Measurements from ENCODE around the gene USP53. TPM values are rescaled to one million over a fixed set of nuclear protein-coding genes. Genes with fewer than 3 reads are reported as not detected.
"Not testable (repeated sequence)": the region's sequence is repeated elsewhere in the genome, so short reads cannot be mapped to it uniquely, and the experiment has no call there.

Gene USP53
- total RNA-seq, 1 donor = 6.2 TPM

DNA sequence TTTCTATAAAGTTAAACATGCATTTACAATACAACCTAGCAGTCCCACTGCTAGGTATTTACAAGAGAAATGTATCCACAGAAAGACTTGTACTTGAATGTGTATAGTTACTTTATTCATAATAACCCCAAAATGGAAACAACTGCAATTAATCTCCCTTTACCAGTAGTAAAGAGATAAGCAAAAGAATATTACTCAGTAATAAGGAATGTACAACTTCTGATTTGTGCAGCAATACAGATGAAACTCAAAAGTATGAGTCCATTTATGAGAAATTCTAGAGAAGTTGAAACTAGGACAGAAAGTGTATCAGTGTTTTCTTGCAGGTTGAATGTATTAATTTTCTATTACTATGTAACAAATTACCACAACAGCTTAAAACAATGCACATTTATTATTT lies 15.2 kb downstream of the USP53 start:
- no peak for DNase-seq (ENCODE audit: low read depth in 2 of 3, low spot score in 2 of 3)

DNA sequence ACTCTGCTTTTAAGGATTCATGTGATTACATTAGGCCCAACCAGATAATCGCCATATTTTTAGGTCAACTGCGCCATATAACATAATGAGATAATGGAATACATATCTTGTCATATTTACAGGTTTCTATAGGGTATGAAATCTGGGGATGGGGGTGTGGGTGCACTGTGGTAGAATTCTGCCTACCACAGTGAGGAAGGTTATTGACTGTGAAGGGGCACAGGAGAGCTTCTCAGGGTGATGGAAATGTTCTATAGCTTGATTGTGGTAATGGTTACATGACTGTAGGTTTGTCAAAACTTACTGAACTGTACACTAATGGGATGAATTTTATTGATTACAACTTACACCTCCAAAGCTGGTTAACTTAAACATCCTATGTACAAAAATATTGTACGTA lies 15.9 kb downstream of the USP53 start:
- no peak for DNase-seq (ENCODE audit: low read depth in 2 of 3, low spot score in 2 of 3)

DNA sequence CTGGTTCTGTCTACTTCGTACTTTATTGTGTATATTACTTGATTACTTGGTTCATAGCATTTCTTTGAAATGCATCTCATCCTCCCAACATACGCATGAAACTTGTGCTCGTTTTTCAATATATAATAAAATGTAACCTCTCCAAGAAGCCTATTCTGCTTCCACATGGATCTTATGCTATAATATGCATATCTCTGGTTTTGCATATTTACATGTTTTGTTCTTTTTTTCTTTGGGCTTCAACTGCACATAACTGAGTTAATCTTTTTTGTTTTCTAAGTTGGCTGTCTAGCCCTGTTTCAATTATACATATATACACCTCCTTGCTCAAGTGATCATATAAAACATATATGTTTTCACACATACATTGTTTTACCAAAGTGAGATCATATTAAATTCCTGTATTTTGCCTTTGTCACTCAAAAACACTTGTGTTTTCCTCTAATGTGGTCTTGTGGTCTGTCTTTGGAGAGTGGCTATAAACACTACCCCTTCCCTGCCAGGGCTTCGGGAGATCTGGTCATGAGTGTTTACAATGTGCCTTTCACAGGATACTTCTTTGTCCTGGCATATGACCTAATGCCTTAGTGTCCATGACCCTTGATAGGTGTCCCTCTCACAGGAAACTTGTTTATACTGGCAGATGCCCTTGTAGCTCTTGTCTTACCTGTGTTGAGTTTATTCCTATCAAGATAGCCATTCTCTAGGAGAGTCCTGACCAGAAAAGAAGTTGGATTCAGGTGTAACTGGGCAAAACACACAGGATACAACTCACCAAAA lies 17.6 kb downstream of the USP53 start:
- no peak for DNase-seq (ENCODE audit: low read depth in 2 of 3, low spot score in 2 of 3)

DNA sequence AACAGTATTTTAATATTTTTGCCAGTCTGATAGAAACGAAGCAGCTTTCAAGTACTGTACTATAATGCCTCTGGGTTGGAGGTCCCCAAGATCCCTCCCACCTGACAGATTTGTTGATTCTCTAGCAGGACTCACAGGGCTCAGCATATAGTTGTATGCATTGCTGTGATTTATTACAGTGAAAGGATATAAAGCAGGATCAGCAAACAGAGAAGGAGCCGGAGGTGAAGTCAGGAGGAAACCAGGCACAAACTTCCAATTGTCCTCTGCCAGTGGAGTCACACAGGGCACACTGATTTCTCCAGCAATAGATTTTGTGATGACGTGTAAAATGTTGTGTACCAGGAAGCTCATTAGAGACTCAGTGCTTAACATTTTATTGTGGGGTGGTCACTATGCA lies 19.0 kb downstream of the USP53 start:
- no peak for DNase-seq (ENCODE audit: low read depth in 2 of 3, low spot score in 2 of 3)

DNA sequence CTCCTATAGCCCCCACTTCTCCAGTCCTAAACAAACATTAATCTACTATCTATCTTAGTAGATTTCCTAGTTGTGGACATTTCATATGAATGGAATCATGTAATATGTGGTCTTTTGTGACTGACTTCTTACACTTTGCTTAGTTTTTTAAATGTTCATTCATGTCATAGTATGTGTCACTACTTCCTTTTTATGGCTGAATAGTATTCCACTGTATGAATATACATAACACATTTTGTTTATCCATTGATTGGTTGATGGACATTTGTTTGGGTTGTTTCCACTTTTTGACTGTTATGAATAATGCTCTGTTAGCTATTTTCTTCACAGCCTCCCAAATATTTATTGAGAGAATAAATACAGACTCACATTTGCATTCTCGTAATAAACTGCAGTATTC lies 19.8 kb downstream of the USP53 start:
- no peak for DNase-seq (ENCODE audit: low read depth in 2 of 3, low spot score in 2 of 3)

DNA sequence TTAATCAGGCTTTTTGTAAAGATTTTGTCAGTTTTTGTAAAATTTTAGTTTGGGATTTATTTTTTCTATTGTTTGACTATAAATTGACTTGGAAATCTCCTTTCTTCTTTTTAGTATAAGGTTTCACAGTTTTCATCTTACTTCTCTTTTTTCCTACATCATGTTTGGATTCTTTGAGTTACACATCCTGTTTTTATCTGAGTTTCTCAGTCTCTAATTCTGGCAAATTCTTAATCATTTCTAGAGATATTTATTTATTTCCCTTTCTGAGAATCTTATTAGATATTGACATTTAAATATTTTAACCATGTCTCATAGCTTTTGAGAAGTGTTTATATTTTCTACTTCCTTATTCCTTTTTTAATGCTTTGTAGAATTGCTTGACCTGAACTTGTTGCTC lies 20.7 kb downstream of the USP53 start:
- DNase-seq (ENCODE audit: low read depth in 2 of 3, low spot score in 2 of 3) = no peak

DNA sequence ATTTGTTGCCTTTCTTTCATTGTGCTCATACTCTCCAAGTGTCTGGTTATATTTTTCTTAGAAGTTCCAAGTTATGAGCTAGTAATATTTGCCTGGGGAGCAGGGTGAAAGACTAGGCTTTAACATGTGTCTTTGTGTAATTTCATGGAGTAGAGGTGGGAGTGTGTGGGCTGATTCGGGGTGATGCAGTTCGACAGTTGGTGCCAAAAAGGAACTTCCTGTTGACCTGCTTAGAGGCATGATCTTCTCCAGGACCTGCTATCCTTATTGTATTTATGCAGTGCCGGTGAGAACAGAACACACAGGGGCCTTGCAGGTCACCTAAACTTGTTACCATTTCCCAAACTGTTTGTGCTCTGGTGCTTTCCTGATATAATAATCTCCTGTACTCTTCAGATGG lies 21.2 kb downstream of the USP53 start:
- DNase-seq (ENCODE audit: low read depth in 2 of 3, low spot score in 2 of 3) = peak in 1 of 3 donors; percentile 9

DNA sequence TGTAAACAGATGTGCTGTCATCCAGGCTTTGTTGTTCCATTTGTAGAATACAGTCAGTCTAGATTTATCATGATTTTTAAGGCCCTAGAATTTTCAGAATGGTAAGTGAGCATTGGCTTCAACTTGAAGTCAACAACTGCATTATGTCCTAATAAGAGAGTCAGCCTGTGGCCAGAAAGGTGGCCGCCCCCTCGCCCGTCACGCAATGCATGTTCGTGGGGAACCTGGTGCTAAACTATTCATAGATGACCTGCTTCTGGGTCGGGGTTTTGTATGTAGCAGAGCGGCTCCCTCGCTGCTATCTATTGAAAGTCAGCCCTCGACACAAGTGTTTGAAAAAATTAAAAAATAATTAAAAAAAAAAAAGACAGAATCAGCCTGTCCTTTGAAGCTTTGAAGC lies 24.7 kb downstream of the USP53 start:
- DNase-seq (ENCODE audit: low read depth in 2 of 3, low spot score in 2 of 3) = no peak

DNA sequence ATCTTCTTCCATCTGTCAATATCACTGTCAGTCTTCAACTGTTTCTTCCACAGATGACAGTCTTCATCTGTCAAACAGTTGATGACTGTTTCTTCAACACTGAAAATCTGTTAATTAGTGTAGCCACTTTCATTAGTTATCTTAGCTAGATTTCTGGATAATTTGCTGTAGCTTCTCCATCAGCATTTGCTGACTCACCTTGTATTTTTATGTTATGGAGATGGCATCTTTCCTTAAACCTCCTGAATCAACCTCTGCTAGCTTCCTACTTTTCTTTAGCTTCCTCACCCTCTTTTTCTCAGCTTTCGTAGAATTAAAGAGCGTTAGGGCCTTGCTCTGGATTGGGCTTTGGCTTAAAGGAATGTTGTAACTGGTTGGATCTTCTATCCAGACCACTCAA lies 25.1 kb downstream of the USP53 start:
- DNase-seq (ENCODE audit: low read depth in 2 of 3, low spot score in 2 of 3) = no peak

DNA sequence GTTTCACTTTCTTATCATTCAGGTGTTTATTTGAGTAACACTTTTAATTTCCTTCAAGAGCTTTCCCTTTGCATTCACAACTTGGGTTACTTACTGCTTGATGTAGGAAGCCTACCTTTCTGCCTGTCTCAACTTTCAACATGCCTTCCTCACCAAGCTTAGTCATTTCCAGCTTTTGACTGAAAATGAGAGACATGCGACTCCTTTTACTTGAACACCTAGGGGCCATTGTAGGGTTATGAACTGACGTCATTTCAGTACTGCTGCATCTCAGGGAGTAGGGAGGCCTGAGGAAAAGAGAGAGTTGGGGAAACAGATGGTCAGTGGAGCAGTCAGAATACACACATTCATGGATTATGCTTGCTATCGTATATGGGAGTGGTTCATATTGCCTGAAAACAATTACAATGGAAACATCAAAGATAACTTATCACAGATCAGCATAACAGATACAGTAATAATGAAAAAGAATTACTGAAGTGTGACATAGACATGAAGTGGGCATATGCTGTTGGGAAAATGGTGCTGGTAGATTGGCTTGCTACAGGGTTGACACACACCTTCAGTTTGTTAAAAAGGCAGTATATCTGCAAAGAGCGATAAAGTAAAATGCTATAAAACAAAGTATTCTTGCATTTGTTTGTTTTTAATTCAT lies 25.7 kb downstream of the USP53 start:
- no peak for DNase-seq (ENCODE audit: low read depth in 2 of 3, low spot score in 2 of 3)

DNA sequence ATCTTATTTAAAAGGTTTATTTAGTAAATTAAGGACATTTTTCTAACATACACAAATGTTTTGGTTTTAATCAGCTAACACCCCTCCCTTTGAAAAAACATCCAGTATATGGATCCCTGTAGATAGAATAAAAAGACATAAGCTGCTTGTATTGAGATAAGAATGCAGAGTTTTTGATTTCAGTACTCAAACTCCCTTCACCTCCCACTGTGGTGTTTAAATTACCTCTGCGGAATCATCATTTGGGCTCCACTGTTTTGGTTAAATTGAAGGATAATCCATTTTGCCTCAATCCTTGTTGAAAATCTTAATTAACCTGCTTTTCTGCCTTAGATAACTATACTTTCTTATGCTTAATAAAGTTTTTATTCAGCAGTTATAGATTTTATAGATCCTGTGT lies 27.6 kb downstream of the USP53 start:
- DNase-seq (ENCODE audit: low read depth in 2 of 3, low spot score in 2 of 3) = no peak

DNA sequence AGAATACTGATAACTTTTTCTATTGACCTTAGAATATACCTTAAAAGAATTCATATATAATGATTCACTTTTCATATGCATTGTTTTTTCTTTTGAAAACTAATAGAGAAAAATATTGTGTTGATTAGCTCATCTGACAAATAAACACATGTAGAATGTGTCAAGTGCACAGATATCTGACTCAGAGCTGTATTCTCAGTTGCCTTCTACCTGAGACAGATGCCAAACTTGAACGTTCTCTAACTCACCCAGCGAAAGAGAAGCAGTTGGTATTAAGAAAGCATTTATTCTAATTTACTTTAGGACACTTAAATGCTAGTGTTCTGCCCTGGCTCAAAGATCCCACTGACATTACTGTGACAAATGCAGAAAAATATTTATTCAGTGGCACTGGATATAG lies 28.1 kb downstream of the USP53 start:
- DNase-seq (ENCODE audit: low read depth in 2 of 3, low spot score in 2 of 3) = no peak

DNA sequence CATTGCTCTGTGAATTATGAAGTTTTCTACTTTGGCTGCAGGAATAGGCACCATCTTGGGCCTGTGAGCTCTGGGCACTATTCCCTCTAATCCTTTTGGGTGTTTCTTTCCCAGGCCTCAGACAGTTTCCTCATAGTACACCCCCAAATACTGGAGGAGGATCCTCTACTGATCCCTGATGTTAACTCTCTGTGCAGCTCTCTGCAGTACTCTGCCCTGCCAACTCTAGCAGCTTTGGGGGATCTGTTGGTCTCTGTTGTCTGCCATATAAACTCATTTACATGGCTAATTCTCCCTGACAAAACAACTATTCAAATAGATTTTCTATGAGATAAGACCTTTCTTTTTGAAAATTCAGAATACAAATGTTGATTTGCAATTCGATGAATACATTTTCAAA lies 29.9 kb downstream of the USP53 start:
- no peak for DNase-seq (ENCODE audit: low read depth in 2 of 3, low spot score in 2 of 3)

DNA sequence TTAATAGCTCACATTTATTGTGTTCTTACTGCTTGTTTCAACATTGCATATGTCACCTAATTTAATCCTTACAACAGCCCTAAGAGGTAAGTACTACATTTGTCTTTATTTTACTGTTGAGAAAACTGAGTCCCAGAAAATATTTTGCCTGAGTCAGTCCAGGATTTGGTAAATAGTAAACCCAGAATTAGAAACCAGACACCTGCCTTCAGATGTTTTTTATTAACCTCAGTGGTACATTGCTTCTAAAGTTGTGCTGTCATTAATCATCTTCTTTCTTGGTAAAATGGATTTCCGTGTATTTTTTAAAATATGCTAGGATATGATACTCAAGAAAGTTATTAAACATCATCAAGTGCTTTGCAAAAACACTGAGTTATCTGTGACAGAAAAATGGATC lies 31.4 kb downstream of the USP53 start:
- DNase-seq (ENCODE audit: low read depth in 2 of 3, low spot score in 2 of 3) = no peak

DNA sequence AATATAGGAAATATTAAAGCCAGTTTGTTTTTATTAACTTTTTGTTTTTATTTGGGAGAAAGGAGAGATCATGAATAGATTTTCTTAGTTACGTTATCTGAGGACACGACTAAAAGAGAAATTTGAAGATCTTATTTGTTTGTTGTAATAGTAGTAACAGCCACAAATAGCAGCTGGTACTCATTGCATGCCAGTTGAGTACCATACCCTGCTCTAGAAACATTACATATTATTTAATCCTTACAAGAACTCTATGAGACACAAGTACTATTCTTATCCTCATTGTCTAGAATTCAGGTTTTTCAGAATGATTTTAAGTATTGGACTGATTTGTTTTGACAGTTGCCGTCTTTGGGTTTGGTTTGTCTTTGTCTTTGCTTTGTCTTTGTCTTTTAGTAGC lies 31.8 kb downstream of the USP53 start:
- no peak for DNase-seq (ENCODE audit: low read depth in 2 of 3, low spot score in 2 of 3)

DNA sequence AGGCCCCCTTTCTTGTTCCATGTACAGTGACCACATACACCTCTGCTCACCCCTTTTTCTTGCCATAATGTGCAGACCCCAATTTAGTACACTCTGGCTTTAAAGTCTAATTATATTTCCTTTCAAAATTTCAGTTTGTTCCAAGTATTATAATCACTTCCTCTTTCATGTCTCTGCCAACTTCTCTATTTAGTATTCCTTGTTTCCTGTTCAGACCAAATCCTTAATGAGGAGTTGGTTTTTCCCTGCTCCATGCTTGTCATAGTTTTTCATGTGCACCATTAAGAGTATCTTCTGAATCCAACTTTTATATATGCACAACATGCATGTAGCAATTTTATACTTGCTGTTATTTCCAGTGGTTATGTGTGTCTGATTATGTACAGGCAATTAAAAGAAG lies 32.3 kb downstream of the USP53 start:
- DNase-seq (ENCODE audit: low read depth in 2 of 3, low spot score in 2 of 3) = no peak

DNA sequence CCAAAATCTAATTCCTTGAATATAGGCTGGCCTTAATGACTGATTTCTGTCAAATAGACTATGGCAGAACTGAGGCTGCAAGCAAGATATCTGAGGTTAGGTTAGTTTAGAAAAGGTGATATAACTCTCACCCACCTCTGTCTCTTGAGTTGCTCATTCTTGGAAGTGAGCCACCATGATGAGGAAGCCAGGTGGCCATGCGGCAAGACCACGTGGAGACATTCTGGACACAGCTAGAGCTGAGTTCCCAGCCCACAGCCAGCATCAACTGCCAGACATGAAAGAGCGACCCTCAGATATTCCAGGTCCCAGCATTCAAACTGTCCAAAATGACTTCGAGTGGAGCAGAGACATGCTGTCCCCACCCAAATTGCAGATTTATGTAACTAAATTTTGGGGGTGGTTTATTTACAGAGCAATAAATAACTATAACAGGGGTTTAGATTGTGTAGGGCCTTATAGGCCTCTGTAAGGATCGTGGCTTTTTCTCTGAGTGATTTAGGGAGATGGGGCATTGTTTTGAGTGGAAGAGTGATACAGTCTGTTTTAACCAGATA lies 33.7 kb downstream of the USP53 start:
- DNase-seq (ENCODE audit: low read depth in 2 of 3, low spot score in 2 of 3) = no peak

DNA sequence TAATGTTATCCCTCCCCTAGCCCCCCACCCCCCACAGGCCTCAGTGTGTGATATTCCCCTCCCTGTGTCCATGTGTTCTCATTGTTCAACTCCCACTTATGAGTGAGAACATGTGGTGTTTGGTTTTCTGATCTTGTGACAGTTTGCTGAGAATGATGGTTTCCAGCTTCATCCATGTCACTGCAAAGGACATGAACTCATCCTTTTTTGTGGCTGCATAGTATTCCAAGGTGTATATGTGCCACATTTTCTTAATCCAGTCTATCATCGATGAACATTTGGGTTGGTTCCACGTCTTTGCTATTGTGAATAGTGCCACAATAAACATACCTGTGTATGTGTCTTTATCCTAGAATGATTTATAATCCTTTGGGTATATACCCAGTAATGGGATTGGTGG lies 38.5 kb downstream of the USP53 start:
- not testable (repeated sequence) for DNase-seq (ENCODE audit: low read depth in 2 of 3, low spot score in 2 of 3)

DNA sequence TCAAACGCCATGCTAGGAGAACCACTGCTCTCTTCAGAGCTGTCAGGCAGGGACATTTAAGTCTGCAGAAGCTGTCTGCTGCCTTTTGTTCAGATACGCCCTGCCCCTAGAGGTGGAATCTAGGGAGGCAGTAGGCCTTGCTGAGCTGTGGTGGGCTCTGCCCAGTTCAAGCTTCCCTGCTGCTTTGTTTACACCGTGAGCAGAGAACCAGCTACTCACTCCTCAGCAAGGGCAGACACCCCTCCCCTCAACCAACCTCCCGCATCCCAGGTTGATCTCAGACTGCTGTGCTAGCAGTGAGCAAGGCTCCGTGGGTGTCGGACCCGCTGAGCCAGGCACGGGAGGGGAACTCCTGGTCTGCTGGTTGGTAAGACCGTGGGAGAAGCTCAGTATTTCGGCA lies 42.7 kb downstream of the USP53 start:
- not testable (repeated sequence) for DNase-seq (ENCODE audit: low read depth in 2 of 3, low spot score in 2 of 3)

DNA sequence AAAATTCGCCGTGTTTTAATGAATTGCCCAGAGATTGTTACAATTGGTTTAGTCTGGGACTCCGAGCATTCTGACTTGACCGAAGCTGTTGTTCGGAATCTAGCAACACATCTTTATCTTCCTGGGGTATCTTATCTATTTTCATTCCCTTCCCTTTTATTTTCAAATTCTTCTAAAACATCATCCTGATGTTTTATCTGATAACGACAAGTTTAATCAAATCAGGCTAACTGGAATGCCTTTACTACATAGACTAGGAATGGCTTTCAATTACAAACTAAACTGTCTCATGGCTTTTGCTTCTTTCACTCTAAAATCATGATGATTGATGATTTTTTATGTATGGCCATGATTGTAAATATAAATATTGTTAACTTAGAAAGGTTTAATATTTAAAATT lies 48.0 kb downstream of the USP53 start:
- no peak for DNase-seq (ENCODE audit: low read depth in 2 of 3, low spot score in 2 of 3)

DNA sequence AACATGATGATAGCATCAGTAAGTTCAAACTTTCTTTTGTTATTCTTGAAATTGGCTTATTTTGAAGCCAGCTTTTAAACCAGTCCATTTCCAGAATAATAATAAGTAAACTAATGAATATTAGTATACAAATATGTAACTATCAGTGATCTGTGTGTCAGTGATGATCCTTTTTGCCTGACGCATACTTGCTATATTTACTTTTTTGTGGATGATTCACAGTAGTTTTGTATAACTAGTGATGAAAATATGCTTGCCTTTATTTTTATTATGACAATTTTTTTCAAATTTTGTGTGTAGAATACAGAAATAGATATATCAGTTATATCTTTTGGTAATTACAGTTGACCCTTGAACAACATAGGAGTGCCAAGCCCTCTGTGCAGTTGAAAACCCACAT lies 49.5 kb downstream of the USP53 start:
- DNase-seq (ENCODE audit: low read depth in 2 of 3, low spot score in 2 of 3) = no peak

DNA sequence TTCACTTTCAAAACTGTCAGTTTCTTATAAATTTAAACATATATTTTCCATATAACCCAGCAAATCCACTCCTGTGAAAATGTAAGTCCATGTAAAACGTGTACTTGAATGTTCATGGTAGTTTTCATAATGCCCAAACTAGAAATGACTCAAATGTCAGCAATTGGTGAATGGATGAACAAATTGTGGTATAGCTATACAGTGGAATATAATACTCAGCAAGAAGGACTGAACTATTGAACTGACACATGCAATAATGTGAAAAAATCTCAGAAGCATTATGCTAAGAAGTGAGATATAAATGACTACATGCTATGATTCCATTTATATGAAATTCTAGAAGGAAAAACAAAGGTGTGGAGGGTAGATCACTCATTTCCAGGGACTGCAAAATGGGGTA lies 52.2 kb downstream of the USP53 start:
- DNase-seq (ENCODE audit: low read depth in 2 of 3, low spot score in 2 of 3) = no peak

Data from hematopoietic multipotent progenitor cell (in vitro differentiated cells).